ENCODE measurements around the gene MAP7.
"Not testable (repeated sequence)": the region's sequence is repeated elsewhere in the genome, so short reads cannot be mapped to it uniquely, and the experiment has no call there.

The MAP7 gene

GRCh38 chr6:136503303-136504029, 46.8 kb downstream of the MAP7 start:
- DNase-seq (ENCODE audit: low read depth in 2 of 2): no peak

DNA sequence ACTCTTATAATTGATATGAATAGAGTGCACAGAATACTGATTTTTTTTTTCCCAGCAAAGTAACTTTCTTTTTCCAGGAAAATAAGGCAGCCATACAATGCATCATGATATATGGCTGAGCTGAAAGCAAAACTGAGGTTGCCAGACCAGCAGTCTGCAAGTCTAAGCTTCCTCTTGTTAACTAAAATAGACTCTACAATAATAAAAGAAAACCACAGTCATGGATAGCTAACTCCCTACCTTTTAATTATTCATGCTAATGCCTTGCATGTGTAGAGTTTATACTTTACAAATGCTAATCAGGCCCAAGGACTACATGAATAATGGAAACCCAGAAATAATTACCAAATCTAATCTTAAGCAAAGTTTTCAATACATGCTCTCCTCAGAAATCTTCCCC, 47.4 kb downstream of the MAP7 start:
- no peak for DNase-seq (ENCODE audit: low read depth in 2 of 2)

DNA sequence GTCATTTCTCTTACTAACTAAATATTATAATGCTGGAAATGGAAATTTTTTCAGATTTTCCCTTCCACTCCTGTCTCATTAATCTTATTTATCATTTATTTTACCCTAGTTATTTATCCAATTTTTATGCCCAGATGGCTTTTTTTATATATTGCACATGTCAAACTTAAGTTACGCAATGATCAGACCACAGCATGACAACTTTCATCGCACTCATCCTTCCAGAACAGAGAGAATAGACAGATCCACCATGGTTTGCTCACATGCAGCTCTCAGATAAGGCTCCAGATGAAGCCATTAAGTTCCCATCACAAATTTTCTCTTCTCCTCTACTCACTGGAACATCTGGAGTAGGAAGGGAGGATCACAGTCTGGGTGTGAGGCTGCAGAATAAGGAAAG, 48.7 kb downstream of the MAP7 start:
- DNase-seq (ENCODE audit: low read depth in 2 of 2): no peak

DNA sequence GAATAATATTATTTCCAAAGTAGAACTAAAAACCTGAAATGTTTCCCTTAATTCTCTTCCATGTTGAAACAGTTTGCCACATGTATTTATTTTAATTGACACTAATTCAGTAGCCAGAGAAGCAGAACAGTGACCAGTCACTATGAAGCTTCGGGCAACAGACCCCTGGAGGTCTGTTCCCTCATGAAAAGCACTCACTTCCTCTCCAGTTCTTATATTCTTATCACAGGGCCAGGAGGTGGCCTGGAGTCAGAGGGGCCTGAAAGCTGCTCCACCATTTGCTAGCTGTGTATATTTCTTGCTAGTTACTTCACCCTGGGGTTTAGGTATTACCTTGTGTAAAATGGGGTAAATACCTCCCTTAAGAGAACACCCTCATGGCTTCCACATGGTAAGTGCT, 49.1 kb downstream of the MAP7 start:
- DNase-seq (ENCODE audit: low read depth in 2 of 2): no peak

DNA sequence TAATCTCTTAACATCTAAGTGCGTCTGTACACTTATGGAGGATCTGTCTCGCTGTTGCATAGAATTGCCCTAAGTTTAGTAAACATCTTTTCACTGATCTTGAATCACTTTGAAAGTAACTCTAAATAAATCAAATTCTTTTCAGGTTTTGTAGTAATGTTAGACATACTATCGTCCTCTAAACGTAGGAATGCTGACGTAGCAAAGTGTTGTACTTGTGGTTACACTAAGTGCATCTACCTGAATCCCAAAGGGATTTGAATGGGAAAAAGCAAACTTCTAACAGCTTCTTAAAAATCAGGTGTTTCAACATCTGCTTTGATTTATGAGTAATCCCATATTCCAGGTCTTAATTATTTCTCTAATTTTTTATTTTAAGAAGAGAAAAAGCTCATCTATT, 49.8 kb downstream of the MAP7 start:
- DNase-seq (ENCODE audit: low read depth in 2 of 2): no peak

DNA sequence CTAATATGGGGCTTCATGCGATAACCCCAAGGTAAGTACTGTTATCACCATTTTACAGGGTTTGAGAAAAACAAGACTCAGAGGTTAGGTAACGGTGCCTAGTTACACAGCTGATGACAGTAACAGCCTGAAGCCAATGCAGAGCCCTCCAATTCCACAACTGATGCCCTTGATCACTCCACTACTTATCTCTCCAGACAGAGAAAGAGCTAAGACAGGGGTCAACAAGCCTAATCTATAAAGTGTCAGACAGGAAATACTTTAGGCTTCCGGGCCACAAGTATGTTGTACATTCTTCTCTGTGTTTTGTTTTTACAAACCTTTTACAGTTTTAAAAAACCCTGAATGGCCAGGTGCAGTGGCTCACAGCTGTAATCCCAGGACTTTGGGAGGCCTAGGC, 50.9 kb downstream of the MAP7 start:
- DNase-seq (ENCODE audit: low read depth in 2 of 2): no peak

GRCh38 chr6:136496449-136496848, 53.8 kb downstream of the MAP7 start:
- DNase-seq (ENCODE audit: low read depth in 2 of 2): not testable (repeated sequence)

DNA sequence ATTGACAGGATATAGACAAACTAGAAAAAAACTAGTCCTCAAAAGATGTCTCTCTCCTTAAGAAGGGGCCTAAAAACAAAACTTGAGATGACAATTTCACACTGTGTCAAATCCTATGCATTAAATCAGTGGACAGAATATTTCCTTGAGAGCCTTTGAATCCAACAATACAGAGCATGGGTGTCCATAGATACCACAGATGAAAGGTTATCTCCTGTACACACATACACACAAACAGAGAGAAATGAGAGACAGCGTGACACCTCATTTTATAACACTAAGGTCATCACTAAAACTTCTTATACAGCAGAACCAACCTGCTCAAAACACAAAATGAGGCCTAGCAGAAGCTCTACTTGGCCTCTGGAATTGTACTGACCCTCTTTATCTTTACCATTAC, 55.5 kb downstream of the MAP7 start:
- DNase-seq (ENCODE audit: low read depth in 2 of 2): no peak

DNA sequence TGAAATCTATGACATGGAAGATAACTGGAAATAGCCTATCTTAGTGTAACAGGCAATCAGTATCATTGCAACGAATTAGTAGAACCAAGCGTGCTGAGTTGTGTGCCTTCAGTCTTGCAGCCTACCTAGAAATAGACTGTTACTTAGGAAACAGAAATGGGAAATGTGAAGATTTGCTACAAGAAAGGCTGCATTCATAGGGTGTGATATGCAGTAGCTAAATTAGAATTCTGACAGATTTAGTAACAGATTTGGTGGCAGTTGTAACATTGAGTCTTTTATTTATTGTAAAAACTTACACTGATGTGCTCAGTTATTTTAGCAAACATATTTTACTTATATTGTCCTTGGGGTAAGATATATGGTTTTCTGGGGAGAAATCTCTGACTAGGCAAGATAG, 56.2 kb downstream of the MAP7 start:
- no peak for DNase-seq (ENCODE audit: low read depth in 2 of 2)

GRCh38 chr6:136492409-136492808, 57.8 kb downstream of the MAP7 start:
- no peak for DNase-seq (ENCODE audit: low read depth in 2 of 2)

DNA sequence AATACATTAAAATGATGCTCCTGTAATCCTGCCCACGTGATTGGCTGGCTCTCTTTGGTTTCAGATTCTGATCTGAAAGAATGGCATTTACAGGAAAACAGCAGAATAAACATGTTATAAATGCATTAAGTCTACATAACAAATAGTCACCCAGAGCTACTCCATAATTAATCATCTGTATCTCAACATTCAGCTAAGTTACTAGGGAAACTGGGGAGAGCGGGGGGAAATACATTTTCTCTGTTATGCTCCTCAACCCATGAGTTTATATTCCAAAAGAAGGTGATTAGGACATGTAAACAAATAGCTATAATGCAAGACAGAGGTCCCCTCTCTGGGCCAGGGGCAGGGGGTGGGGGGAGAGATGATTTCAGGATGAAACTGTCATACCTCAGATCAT, 58.5 kb downstream of the MAP7 start:
- no peak for DNase-seq (ENCODE audit: low read depth in 2 of 2)

GRCh38 chr6:136491251-136491650, 59.0 kb downstream of the MAP7 start:
- DNase-seq (ENCODE audit: low read depth in 2 of 2): no peak

GRCh38 chr6:136489689-136490033, 60.6 kb downstream of the MAP7 start:
- not testable (repeated sequence) for DNase-seq (ENCODE audit: low read depth in 2 of 2)

DNA sequence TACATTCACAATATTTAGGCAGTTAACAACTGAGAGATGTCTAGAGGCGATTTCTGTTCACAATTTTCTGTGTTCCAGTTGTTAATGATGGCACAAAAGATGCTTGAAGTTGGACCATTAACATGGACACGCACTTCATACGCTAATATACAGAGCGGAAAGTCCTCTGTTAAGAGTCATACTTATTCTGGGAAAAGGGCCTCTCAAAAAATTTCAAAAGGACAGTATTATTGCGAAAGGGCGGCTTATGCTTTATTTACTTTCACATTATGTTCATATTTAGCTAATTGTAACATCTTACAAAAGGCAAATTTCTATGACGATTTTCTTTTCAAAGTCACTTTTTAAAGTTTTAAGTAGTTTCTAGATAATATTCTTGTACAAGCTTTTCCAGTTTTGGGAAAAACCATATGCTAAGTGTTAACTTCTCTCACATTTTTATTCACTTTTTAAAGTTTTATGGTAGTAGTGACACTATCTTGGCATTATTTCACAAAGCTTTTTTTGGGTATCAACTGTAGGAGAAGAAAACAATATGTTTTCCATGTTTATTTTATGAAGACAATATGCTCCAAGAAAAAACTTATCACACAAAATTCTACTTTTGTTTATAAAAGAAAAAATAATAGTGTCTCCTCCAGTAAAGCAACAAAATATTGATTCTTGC, 62.3 kb downstream of the MAP7 start:
- no peak for DNase-seq (ENCODE audit: low read depth in 2 of 2)

- DNase-seq (ENCODE audit: low read depth in 2 of 2): no peak
Observed at GRCh38 chr6:136486357-136486756, 63.9 kb downstream of the MAP7 start.

DNA sequence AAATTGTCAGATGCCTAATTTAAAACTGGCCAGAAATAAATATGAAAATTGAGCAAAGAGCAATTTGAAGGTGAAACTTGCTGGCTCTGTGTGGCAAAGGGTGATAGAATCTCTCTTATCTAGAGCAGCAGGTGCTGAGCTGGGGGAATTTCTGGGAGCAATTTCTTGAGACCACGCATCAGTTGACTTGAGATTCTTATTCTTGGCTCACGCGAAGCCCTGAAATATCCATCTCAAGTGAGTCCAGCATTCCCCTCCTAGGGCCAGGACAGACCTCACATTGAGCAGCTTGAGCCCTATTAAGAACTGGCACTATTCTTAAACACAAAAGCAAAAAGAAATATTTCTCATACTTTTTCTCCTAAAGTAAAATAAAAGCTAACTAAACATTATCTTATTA, 66.3 kb downstream of the MAP7 start:
- no peak for DNase-seq (ENCODE audit: low read depth in 2 of 2)

- not testable (repeated sequence) for DNase-seq (ENCODE audit: low read depth in 2 of 2)
Observed at GRCh38 chr6:136483005-136483404, 67.2 kb downstream of the MAP7 start.

- DNase-seq (ENCODE audit: low read depth in 2 of 2): no peak
Observed at GRCh38 chr6:136477548-136477947, 72.7 kb downstream of the MAP7 start.

GRCh38 chr6:136475686-136476085, 74.5 kb downstream of the MAP7 start:
- DNase-seq (ENCODE audit: low read depth in 2 of 2): no peak

DNA sequence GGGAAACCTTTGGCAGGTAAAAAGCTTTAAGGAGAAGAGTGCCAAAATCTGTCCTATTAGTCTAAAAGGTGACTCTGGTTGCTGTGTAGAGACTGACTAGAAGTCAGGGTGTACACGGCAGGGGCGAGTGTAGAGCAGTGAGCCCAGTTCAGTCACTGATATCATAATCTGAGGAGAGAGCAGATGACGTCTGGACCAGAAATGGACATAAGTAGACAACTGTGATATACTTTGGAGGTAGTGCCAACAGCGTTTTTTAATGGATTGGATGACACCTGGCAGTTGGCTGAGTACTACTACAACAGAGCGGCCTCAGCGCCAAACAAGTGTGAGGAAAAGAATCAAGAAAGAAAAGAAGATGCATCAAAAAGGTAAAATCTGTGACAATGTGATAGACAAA, 76.0 kb downstream of the MAP7 start:
- no peak for DNase-seq (ENCODE audit: low read depth in 2 of 2)

GRCh38 chr6:136471922-136472321, 78.3 kb downstream of the MAP7 start:
- no peak for DNase-seq (ENCODE audit: low read depth in 2 of 2)

DNA sequence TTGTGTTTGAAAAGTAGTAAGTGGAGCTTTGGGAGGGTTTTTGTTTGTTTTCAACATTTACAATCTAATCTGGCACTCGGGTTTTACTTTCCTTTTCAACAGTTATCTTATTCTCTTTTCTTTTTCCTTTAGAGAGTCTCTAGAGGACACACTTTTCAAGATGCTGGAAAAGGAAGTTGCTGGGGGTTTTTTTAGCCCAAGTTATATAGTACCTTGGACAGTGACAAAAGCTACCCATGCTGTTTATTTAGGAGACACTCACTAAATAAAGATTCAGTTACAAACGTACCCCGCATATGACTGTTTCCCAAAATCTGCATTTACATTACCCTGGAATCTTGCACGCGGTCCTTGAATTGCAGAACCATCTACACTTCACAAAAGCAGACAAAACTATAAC, 78.8 kb downstream of the MAP7 start:
- no peak for DNase-seq (ENCODE audit: low read depth in 2 of 2)

GRCh38 chr6:136470044-136470443, 80.2 kb downstream of the MAP7 start:
- DNase-seq (ENCODE audit: low read depth in 2 of 2): no peak

- no peak for DNase-seq (ENCODE audit: low read depth in 2 of 2)
Observed at GRCh38 chr6:136469154-136469553, 81.1 kb downstream of the MAP7 start.

Data from stimulated activated CD8-positive, alpha-beta memory T cell treated with anti-CD3 and anti-CD28 coated beads, Interleukin-15, amount 100 ng/mL, for 4 hours (primary cell).